Neuron (in vitro differentiated cells): ENCODE measurements around the gene GREB1L.
"Not testable (repeated sequence)": the region's sequence is repeated elsewhere in the genome, so short reads cannot be mapped to it uniquely, and the experiment has no call there.

ENCODE experiments used
- H2AFZ ChIP-seq: one replicate; pipeline ENCODE4 v1.6.1; 2013; ENCODE audit warnings: low read depth, mild to moderate bottlenecking, inconsistent platforms, low read length, moderate library complexity
- H3K27me3 ChIP-seq: one replicate; pipeline ENCODE4 v1.6.1; 2013; ENCODE audit warnings: low read length; ENCODE audit not compliant: insufficient read depth
- H3K36me3 ChIP-seq: one replicate; pipeline ENCODE4 v1.6.1; 2013; ENCODE audit warnings: low read length; ENCODE audit not compliant: insufficient read depth
- H3K4me1 ChIP-seq: one replicate; pipeline ENCODE4 v1.6.1; 2013; ENCODE audit warnings: low read length; ENCODE audit not compliant: insufficient read depth
- H3K4me3 ChIP-seq: 2 replicates; pipeline ENCODE4 v1.5.1; 2013; ENCODE audit warnings: mild to moderate bottlenecking, low read length, moderate library complexity
- H3K9me3 ChIP-seq: one replicate; pipeline ENCODE4 v1.6.1; 2013; ENCODE audit warnings: low read length

GREB1L gene

GRCh38 chr18:21300035-21300907 is 58.2 kb downstream of the GREB1L start:
- no peak overlapping the region for H2AFZ ChIP-seq
- no peak overlapping the region for H3K4me3 ChIP-seq
- H3K9me3 ChIP-seq = no peaks in the 10 kb centered on the region
- H3K36me3 ChIP-seq = peaks cover 2% of the 10 kb centered on the region
- H3K27me3 ChIP-seq = no peaks in the 10 kb centered on the region
- H3K4me1 ChIP-seq = peaks cover 15% of the 10 kb centered on the region

GRCh38 chr18:21300908-21301200 is 58.8 kb downstream of the GREB1L start:
- no peaks in the 10 kb centered on the region for H3K9me3 ChIP-seq
- H3K4me1 ChIP-seq = peaks cover 14% of the 10 kb centered on the region
- no peaks in the 10 kb centered on the region for H3K27me3 ChIP-seq
- H3K36me3 ChIP-seq = peaks cover 4% of the 10 kb centered on the region
- H2AFZ ChIP-seq = no peak overlapping the region
- no peak overlapping the region for H3K4me3 ChIP-seq

DNA sequence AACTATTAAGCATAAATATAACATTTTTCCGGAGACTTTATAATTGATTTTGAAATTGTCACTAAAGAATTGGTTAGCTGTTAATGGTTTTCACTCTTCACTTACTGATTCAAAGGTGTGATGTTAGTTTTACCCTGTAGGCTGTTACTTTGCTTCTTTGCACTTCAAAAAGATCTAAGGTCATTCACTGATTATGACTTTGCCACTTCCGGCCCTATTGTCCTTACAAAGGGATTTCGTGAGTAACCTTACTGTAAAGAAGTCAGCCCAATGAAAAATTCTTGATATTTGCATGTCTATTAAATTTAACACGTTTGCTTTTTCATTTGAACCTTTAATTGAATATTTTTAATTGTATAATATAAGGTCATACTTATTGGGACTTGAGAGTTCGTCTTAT is 61.4 kb downstream of the GREB1L start:
- H3K4me1 ChIP-seq = peaks cover 22% of the 10 kb centered on the region
- H3K36me3 ChIP-seq = peaks cover 4% of the 10 kb centered on the region
- H3K9me3 ChIP-seq = no peaks in the 10 kb centered on the region
- H2AFZ ChIP-seq = no peak overlapping the region
- H3K4me3 ChIP-seq = no peak overlapping the region
- H3K27me3 ChIP-seq = no peaks in the 10 kb centered on the region

DNA sequence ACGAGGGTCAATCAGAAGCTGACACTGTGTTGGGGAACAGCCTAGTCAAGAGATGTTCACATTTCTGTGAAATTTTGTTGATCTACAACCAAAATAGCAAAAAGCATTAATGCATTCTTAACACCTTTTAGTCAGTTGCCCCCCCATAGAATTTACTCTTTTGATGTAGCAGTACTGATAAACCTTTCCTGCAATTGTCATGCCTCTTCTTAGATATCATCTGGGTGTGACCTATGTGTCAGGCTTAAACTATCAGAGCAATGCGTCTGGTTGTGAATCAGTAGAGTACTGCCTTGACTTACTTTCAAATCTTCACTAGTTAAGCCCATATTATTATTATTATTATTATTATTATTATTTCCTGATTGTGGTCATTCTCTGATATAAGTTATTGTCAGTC is 61.9 kb downstream of the GREB1L start:
- no peak overlapping the region for H2AFZ ChIP-seq
- H3K4me3 ChIP-seq = no peak overlapping the region
- H3K27me3 ChIP-seq = no peaks in the 10 kb centered on the region
- no peaks in the 10 kb centered on the region for H3K9me3 ChIP-seq
- H3K36me3 ChIP-seq = peaks cover 4% of the 10 kb centered on the region
- H3K4me1 ChIP-seq = peaks cover 22% of the 10 kb centered on the region

GRCh38 chr18:21305621-21306020 is 63.6 kb downstream of the GREB1L start:
- Histone ChIP-seq H2AFZ (no peak overlapping the region), H3K4me1 (peaks cover 15% of the 10 kb centered on the region), H3K9me3 (no peaks in the 10 kb centered on the region), H3K27me3 (no peaks in the 10 kb centered on the region), H3K36me3 (peaks cover 4% of the 10 kb centered on the region), H3K4me3 (no peak overlapping the region)

DNA sequence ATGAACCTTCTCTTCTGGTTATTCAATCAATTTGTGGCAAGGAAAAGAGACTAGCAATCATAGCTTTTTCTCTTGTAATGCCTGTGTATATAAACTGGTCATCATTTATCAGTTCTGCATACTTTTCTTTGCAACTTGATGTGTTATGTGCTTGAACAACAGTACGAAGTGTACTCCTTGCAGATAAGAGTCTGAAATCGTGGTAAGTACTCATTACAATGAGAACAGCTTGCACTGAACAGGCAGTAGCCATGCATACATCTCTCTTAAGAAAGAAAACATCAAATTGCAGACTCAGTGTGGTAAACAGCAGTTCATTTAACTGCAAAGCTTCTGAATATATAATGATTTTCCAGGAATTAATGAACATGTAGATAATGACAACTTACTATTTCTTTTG is 64.3 kb downstream of the GREB1L start:
- Histone ChIP-seq H3K4me3 (no peak overlapping the region), H3K36me3 (peaks cover 9% of the 10 kb centered on the region), H3K9me3 (no peaks in the 10 kb centered on the region), H2AFZ (no peak overlapping the region), H3K4me1 (peaks cover 8% of the 10 kb centered on the region), H3K27me3 (no peaks in the 10 kb centered on the region)

DNA sequence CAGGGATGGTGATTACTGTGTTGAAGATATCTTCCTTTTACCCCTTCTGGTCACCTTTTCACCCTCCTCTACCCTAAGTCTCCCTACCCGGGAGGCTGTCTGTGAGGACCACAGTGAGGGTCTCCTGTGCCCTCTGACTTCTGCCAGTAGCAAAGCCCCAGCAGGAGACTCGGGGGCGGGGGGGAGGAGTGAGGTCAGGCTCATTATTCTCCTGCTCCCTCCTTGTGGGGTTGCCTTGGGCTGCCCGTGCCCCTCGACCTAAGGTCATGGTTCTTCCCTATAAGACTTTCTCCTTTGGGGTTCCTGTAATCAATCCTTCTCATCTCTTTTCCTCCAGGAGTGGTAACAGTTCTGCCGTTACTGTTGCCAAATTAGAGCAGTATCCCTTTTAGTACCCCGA is 65.5 kb downstream of the GREB1L start:
- Histone ChIP-seq H3K36me3 (peaks cover 9% of the 10 kb centered on the region), H3K4me1 (peaks cover 8% of the 10 kb centered on the region), H3K9me3 (no peaks in the 10 kb centered on the region), H3K4me3 (no peak overlapping the region), H2AFZ (no peak overlapping the region), H3K27me3 (no peaks in the 10 kb centered on the region)

DNA sequence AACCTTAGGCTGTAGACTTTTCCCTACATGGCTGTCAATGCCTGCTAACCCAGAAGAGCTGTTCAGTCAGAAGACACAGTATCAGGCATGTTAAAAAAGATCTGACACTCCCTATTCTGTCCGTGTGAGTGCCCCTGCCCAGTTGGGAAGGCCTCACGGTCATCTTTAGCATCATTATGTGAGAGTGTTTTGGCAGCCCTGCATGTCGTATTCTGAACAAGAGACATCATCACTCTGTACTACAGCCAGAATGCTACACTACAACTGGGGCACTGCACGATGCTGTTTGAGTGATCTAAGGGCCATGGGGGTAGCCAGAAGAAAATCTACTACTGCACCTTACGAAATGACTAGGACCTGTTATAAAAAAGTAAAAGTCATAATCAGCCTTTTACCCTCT is 67.2 kb downstream of the GREB1L start:
- peaks cover 8% of the 10 kb centered on the region for H3K4me1 ChIP-seq
- no peak overlapping the region for H2AFZ ChIP-seq
- no peak overlapping the region for H3K4me3 ChIP-seq
- no peaks in the 10 kb centered on the region for H3K27me3 ChIP-seq
- H3K36me3 ChIP-seq = peaks cover 9% of the 10 kb centered on the region
- H3K9me3 ChIP-seq = no peaks in the 10 kb centered on the region

GRCh38 chr18:21311980-21312379 is 69.9 kb downstream of the GREB1L start:
- H3K9me3 ChIP-seq, H3K27me3 ChIP-seq, H2AFZ ChIP-seq, H3K36me3 ChIP-seq, H3K4me3 ChIP-seq: not testable (repeated sequence)
- peaks cover 15% of the 10 kb centered on the region for H3K4me1 ChIP-seq

DNA sequence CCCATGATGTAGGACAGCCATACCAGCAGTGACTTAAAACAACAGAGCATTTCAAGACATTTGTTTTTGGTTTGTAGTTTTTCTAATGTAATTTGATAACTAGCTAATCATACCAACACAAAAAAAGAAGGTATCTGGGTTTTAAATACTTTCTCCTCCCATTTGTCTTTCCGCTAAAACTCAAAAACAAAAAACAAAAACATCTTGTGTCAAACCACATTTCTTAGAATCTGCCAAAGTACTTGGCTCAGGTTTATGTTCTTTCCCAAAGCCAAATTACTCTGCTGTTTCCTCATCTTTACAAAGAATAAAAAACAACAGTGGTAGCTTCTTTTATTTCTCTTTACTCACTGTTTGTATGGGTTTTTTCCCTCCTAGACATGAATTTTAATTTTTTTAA is 71.5 kb downstream of the GREB1L start:
- Histone ChIP-seq H3K9me3 (no peaks in the 10 kb centered on the region), H3K36me3 (peaks cover 5% of the 10 kb centered on the region), H3K4me1 (peaks cover 7% of the 10 kb centered on the region), H2AFZ (no peak overlapping the region), H3K27me3 (no peaks in the 10 kb centered on the region), H3K4me3 (no peak overlapping the region)

DNA sequence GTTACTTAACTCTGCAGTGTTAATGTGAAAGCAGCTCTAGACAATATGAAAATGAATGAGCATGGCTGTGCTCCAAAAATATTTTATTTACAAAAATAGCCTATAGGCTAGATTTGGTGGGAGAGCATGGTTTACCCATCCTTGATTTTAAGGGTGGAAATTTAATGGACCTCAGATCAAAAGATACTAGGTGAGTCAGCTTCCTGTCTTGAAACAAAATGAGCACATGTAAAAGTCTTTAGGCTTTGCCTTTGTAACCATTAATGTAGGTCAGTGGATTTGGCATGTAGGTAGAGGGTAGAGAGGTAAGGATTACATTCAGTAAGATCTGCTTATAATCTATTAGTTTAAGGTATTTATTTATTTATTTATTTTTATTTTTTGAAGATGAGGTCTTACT is 72.7 kb downstream of the GREB1L start:
- no peak overlapping the region for H3K4me3 ChIP-seq
- no peak overlapping the region for H2AFZ ChIP-seq
- H3K36me3 ChIP-seq = peaks cover 11% of the 10 kb centered on the region
- no peaks in the 10 kb centered on the region for H3K27me3 ChIP-seq
- H3K9me3 ChIP-seq = peaks cover 7% of the 10 kb centered on the region
- peaks cover 7% of the 10 kb centered on the region for H3K4me1 ChIP-seq

DNA sequence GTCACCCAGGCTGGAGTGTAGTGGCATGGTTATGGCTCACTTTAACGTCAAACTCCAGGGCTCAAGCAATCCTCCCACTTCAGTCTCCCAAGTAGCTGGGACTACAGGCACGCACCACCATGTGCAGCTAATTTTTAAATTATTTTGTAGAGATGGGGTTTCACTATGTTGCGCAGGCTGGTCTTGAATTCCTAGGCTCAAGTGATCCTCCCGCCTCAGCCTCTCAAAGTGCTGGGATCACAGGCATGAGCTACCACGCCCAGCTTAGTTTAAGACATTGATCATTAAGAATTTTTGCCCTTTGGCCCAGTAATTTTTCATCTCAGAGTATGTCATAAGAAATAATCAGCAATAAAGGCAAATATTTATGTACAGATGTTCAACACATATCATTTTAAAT is 73.1 kb downstream of the GREB1L start:
- not testable (repeated sequence) for H3K4me1 ChIP-seq, H3K4me3 ChIP-seq, H3K27me3 ChIP-seq, H2AFZ ChIP-seq
- Histone ChIP-seq H3K9me3 (peaks cover 10% of the 10 kb centered on the region), H3K36me3 (peaks cover 11% of the 10 kb centered on the region)

DNA sequence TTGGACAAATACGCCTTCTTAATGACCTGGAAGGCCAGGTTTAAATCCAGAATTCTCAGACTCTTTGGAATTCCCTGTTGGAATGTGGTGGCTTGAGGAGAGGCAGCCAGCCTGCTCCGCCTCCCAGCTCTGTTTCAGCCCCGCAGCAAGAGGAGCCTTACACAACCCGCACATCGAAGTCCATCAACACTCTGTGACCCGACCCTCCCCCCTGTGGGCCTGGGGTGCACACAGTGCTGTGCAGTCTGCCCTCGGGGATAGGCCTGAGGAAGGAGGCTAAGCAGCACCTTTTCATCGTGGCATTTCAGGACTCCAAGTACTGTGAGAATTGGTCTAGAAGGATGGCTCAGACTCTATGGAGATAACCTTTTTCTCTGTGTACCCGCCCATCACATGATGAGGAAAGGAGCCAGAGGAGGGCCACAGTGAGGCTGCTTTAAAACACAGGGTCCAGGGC is 73.7 kb downstream of the GREB1L start:
- Histone ChIP-seq H3K4me1 (peaks cover 7% of the 10 kb centered on the region), H3K36me3 (peaks cover 10% of the 10 kb centered on the region), H3K27me3 (no peaks in the 10 kb centered on the region), H2AFZ (no peak overlapping the region), H3K4me3 (no peak overlapping the region), H3K9me3 (peaks cover 10% of the 10 kb centered on the region)

GRCh38 chr18:21316296-21316695 is 74.3 kb downstream of the GREB1L start:
- H3K4me3 ChIP-seq = no peak overlapping the region
- peaks cover 7% of the 10 kb centered on the region for H3K4me1 ChIP-seq
- H3K9me3 ChIP-seq = peaks cover 10% of the 10 kb centered on the region
- no peaks in the 10 kb centered on the region for H3K27me3 ChIP-seq
- H2AFZ ChIP-seq = no peak overlapping the region
- peaks cover 7% of the 10 kb centered on the region for H3K36me3 ChIP-seq
